ENCODE data around the gene SYCP2L.

- TF ChIP-seq TAF1 (IDR thresholded peaks at IDR 0.05; ENCODE audit: borderline replicate concordance, low read depth, low read length) (no peak), GABPA (IDR thresholded peaks at IDR 0.05; ENCODE audit: low read depth) (no peak), CTCF (IDR thresholded peaks at IDR 0.05) (no peak)
Observed at GRCh38 chr6:10972196-10972595, 85.3 kb downstream of the SYCP2L start.

All from SK-N-SH (cell line).